GF-D8 (cell line): ENCODE results near the gene WDR33.

ENCODE experiments used
- DNase-seq: peaks from one replicate; lab custom pipeline; 2025; lab: John Stamatoyannopoulos, UW

Gene WDR33

GRCh38 chr2:127695491-127696472 lies 115.2 kb downstream of the WDR33 start:
- DNase-seq = peak; percentile 13

GRCh38 chr2:127694986-127695385 lies 116.0 kb downstream of the WDR33 start:
- DNase-seq = no peak

- no peak for DNase-seq
Observed at GRCh38 chr2:127690696-127691095, 120.3 kb downstream of the WDR33 start.

- no peak for DNase-seq
Observed at GRCh38 chr2:127688405-127688804, 122.6 kb downstream of the WDR33 start.

GRCh38 chr2:127685410-127686080 lies 125.4 kb downstream of the WDR33 start:
- no peak for DNase-seq

GRCh38 chr2:127683757-127684156 lies 127.2 kb downstream of the WDR33 start:
- DNase-seq = no peak

GRCh38 chr2:127683056-127683455 lies 127.9 kb downstream of the WDR33 start:
- DNase-seq = no peak

GRCh38 chr2:127681976-127682857 lies 128.8 kb downstream of the WDR33 start:
- no peak for DNase-seq

- DNase-seq = no peak
Observed at GRCh38 chr2:127681288-127681804, 129.6 kb downstream of the WDR33 start.

- DNase-seq = no peak
Observed at GRCh38 chr2:127680706-127681287, 130.2 kb downstream of the WDR33 start.

GRCh38 chr2:127679680-127680361 lies 131.2 kb downstream of the WDR33 start:
- DNase-seq = no peak

GRCh38 chr2:127678991-127679390 lies 132.0 kb downstream of the WDR33 start:
- no peak for DNase-seq

GRCh38 chr2:127678531-127678930 lies 132.4 kb downstream of the WDR33 start:
- DNase-seq = no peak

GRCh38 chr2:127676906-127677305 lies 134.1 kb downstream of the WDR33 start:
- DNase-seq = no peak

GRCh38 chr2:127675331-127676261 lies 135.4 kb downstream of the WDR33 start, which contains the start of gene LIMS2:
Gene LIMS2 (minus strand): TSS chr2:127675530. CDS start chr2:127675024, 506 bp downstream.
- no peak for DNase-seq

GRCh38 chr2:127674241-127675209 lies 136.4 kb downstream of the WDR33 start:
- no peak for DNase-seq

GRCh38 chr2:127673291-127674069 lies 137.5 kb downstream of the WDR33 start:
- DNase-seq = no peak
